Sigmoid colon (tissue), 7 donors: Measurements from ENCODE around the gene TRIO. TPM values are rescaled to one million over a fixed set of nuclear protein-coding genes. Genes with fewer than 3 reads are reported as not detected.

ENCODE experiments used
- DNase-seq: peaks from one replicate; pipeline ENCODE4 v3.0.0-alpha.2; 2019
- H3K27ac ChIP-seq, 4 donors: fragments of 200-600 bp; sonication (generic); one replicate each; pipeline ENCODE4 v1.5.1; 2016 to 2019; ENCODE audit warnings: mild to moderate bottlenecking in 1 of 4
- H3K27me3 ChIP-seq, 3 donors: fragments of 200-600 bp; sonication (generic); one replicate each; pipeline ENCODE4 v1.5.1; 2019; ENCODE audit warnings: mild to moderate bottlenecking in 1 of 3
- H3K36me3 ChIP-seq, 4 donors: fragments of 200-600 bp; sonication (generic); one replicate each; pipeline ENCODE4 v1.5.1; 2016 to 2019
- H3K4me1 ChIP-seq, 4 donors: fragments of 200-600 bp; sonication (generic); one replicate each; pipeline ENCODE4 v1.5.1; 2017 to 2019
- H3K4me3 ChIP-seq, 4 donors: fragments of 200-600 bp; sonication (generic); one replicate each; pipeline ENCODE4 v1.5.1; 2017 to 2019; ENCODE audit warnings: mild to moderate bottlenecking in 2 of 4, moderate library complexity in 1 of 4
- H3K9me3 ChIP-seq, 4 donors: fragments of 200-600 bp in 3 of 4; sonication (generic) in 3 of 4; one replicate each; pipeline versions ENCODE4 v1.5.1 to v1.6.1; 2013 to 2019
- EP300 ChIP-seq, 4 donors: sonication (generic); formaldehyde crosslinking; IDR thresholded peaks; one replicate each; pipeline ENCODE4 v1.6.1; 2017; ENCODE audit warnings: antibody characterized with exemption in 4 of 4
- POLR2A ChIP-seq, 2 donors: fragments of 450-650 bp; IDR thresholded peaks; one replicate each; pipeline ENCODE4 v1.6.1; 2016; ENCODE audit warnings: antibody characterized with exemption in 2 of 2, mild to moderate bottlenecking in 2 of 2, moderate library complexity in 2 of 2
- POLR2AphosphoS5 ChIP-seq, 4 donors: sonication (generic); formaldehyde crosslinking; IDR thresholded peaks; one replicate each; pipeline ENCODE4 v1.6.1; 2017; ENCODE audit warnings: antibody characterized with exemption in 4 of 4
- WGBS, 2 donors: extraction: QIAGEN DNeasy Blood & Tissue Kit; methylation state at CpG; one replicate each; pipeline ENCODE4 v1.1.7; 2013; 5-methylcytosine and 5-hydroxymethylcytosine counted together
- intact Hi-C: fragments of 100-400 bp; cut with DNase I; formaldehyde crosslinking; loops from one replicate; pipeline ENCODE4 v1.15.1; 2023
- polyA plus RNA-seq, 3 donors: library from polyadenylated mRNA; stranded (reverse); fragments of 200-250 nt; gene quantifications; one replicate each; pipeline ENCODE4 v1.2.3, GENCODE V29; 2013
- total RNA-seq, 4 donors: library from RNA; depleted of rRNA; stranded (reverse); fragments of >200 nt; gene quantifications; one replicate each; pipeline ENCODE4 v1.1.0, GENCODE V29; 2016
- TF ChIP-seq, protein P1 (sequence below), 4 experiments: fragments of 450-650 bp in 3 of 4; fragments of 200-600 bp in 1 of 4; IDR thresholded peaks; one replicate each; pipeline ENCODE4 v1.5.1; 2016 to 2019; ENCODE audit warnings: antibody characterized with exemption in 4 of 4, mild to moderate bottlenecking in 3 of 4, moderate library complexity in 2 of 4
- donor health status: healthy with polysubstance abuse.
- donor health status: Bipolar disorder and iron deficiency.
- donor health status: healthy.

Gene TRIO
- total and polyA plus RNA-seq, 7 donors, result 34.8 to 300 (median 119) TPM

DNA sequence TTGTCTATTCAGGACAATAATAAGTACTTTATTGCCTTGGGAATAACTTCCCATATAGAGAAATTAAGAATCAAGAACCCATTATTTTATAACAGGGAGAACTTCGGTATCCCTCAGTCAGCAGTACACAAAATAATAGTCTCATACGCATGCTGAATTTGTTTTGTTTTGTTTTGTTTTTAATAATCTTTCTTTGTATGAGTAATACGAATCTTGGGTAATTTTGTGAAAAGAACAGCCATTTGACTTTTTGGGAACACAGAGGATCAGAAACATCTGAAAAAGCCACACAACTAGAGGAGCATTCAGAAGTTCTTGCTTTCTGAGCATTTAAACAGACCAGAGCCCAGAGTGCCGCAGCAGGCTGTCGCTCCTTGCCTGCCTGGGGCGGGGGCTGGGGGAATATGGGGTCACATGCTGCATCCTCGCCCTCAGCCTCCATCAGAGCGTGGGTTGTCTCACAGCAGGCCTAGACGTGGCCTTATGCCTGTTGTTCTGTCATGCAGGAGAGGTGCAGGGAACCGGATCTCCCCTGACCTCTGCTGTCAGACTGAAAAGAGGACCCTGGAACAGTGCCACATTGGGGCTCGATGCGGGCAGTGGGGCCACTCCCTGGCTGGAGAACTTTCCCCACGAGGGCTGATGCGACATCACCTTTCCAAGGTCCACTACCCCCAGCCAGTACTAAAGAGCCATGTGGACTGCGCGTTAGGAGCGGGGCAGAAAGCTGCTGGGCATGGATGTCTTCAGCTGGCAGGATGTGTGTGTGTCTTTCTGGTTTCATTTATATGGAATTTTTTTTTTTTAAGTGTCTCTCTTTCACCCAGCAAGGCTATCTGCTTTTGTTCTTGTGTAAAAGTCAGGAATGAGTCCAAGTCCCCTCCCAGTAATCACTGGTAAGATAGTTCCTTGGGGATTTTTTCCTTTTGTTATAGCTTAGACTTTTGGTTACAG is 305.1 kb downstream of the TRIO start:
- TF ChIP-seq EP300 (IDR thresholded peaks at IDR 0.05) (no peak), POLR2A (IDR thresholded peaks at IDR 0.05) (no peak), POLR2AphosphoS5 (IDR thresholded peaks at IDR 0.05) (no peak)
- TF ChIP-seq, protein P1, sequence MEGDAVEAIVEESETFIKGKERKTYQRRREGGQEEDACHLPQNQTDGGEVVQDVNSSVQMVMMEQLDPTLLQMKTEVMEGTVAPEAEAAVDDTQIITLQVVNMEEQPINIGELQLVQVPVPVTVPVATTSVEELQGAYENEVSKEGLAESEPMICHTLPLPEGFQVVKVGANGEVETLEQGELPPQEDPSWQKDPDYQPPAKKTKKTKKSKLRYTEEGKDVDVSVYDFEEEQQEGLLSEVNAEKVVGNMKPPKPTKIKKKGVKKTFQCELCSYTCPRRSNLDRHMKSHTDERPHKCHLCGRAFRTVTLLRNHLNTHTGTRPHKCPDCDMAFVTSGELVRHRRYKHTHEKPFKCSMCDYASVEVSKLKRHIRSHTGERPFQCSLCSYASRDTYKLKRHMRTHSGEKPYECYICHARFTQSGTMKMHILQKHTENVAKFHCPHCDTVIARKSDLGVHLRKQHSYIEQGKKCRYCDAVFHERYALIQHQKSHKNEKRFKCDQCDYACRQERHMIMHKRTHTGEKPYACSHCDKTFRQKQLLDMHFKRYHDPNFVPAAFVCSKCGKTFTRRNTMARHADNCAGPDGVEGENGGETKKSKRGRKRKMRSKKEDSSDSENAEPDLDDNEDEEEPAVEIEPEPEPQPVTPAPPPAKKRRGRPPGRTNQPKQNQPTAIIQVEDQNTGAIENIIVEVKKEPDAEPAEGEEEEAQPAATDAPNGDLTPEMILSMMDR (IDR thresholded peaks at IDR 0.05), result no peak
- no peak overlapping the region for H3K4me3 ChIP-seq
- H3K9me3 ChIP-seq, result no peaks in the 10 kb centered on the region
- peak overlapping the region; percentile 64 to 77 (median 72) for H3K27ac ChIP-seq
- peaks cover 0 to 78% (median 60%) of the 10 kb centered on the region in 4 donors for H3K4me1 ChIP-seq
- intact Hi-C loops, result no loop called here
- DNase-seq, result no peak
- no peaks in the 10 kb centered on the region for H3K27me3 ChIP-seq
- WGBS, 2 donors, result 33 to 62% methylated on average over 17 of the region's 17 CpGs
- no peaks in the 10 kb centered on the region for H3K36me3 ChIP-seq

DNA sequence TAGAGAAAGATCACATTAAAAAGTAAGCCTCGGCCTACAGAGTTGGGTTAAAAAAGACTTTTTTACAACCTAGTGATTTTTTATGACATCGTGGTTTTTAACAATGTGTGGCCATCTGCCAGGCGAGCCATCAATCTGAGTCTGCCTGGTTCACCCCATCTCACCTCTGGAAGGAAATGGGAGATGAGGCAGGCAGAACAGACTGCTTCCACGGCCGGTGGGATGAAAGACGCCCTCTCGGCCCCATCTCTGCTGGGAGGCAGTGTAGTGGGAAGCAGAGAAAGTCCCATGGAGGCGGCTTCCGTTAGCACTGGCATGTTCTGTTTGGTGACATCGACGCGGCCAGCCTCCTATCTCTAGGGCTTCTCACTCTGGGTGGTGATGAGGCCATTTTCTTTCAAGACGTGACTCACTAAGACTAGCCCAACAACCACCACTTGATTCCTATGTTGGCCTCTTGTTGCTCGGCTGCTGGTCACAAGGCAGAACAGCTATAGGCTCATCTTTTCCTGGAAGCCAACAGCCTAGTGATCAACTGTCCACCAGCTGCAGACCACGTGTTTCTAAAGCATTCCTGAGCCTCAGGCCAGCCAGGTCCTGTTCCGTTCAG is 306.0 kb downstream of the TRIO start:
- TF ChIP-seq EP300 (IDR thresholded peaks at IDR 0.05), result peak in 1 of 4 donors; percentile 27
- TF ChIP-seq, protein P1 (IDR thresholded peaks at IDR 0.05), result no peak
- TF ChIP-seq POLR2AphosphoS5 (IDR thresholded peaks at IDR 0.05), result peak in 1 of 4 donors; percentile 50
- no peak for TF ChIP-seq POLR2A (IDR thresholded peaks at IDR 0.05)
- H3K4me3 ChIP-seq, result no peak overlapping the region
- peak overlapping the region; percentile 64 to 77 (median 72) for H3K27ac ChIP-seq
- peaks cover 0 to 2% (median under 1%) of the 10 kb centered on the region in 4 donors for H3K36me3 ChIP-seq
- intact Hi-C loops, result no loop called here
- 49 to 68% methylated on average over 16 of the region's 16 CpGs for WGBS, 2 donors
- no peak for DNase-seq
- no peaks in the 10 kb centered on the region for H3K27me3 ChIP-seq
- no peaks in the 10 kb centered on the region for H3K9me3 ChIP-seq
- peaks cover 0 to 75% (median 51%) of the 10 kb centered on the region in 4 donors for H3K4me1 ChIP-seq

DNA sequence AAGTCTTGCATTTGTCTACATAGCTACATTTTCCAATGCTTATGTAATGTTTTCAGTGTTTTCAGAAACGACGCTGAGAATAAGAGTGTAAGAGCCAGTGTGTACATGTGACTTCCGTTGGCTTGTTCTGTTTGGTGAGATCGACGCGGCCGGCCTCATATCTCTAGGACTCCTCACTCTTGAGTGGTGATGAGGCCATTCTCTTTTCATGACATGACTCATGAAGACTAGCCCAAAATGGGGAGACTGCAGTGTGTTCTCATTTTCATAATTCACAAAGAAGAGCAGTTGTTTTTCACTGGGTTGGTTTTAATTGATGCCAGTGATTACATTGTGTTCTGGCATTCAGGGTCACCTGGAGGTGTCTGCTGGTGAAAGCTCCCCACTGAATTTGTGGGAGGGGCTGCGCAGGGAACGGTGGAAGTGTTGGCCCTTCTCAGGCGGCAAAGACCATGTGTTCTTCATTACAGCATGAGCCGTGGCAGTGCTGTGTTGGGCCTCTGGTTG is 306.9 kb downstream of the TRIO start:
- intact Hi-C loops, result no loop called here
- peak overlapping the region; percentile 64 to 77 (median 72) for H3K27ac ChIP-seq
- TF ChIP-seq, protein P1 (IDR thresholded peaks at IDR 0.05), result no peak
- TF ChIP-seq POLR2AphosphoS5 (IDR thresholded peaks at IDR 0.05), result peak in 1 of 4 donors; percentile 44
- TF ChIP-seq EP300 (IDR thresholded peaks at IDR 0.05), result no peak
- H3K4me1 ChIP-seq, result peaks cover 0 to 66% (median 43%) of the 10 kb centered on the region in 4 donors
- H3K9me3 ChIP-seq, result no peaks in the 10 kb centered on the region
- H3K4me3 ChIP-seq, result no peak overlapping the region
- peaks cover 0 to 11% (median 5%) of the 10 kb centered on the region in 4 donors for H3K36me3 ChIP-seq
- WGBS, 2 donors, result 86 to 87% methylated on average over 11 of the region's 11 CpGs
- H3K27me3 ChIP-seq, result no peaks in the 10 kb centered on the region
- peak; percentile 90 for DNase-seq

DNA sequence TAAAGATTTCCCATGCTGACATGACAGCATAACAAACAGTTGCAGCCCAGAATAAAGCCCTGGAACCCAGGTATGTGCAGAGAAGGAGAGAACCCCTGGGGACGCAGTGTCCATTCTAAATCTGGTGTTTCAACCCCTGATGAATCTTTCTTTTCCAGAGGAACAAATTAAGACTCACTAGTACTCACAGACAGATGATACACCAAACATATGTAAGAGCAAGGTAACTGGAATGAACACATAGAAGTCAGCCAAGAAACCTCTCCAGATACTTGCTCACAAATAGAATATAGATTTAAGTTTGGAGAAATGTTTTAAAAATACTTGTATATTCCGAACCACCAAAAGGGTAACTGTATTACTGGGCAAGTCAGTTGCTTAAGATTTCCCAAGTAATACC is 307.6 kb downstream of the TRIO start:
- Histone ChIP-seq H3K4me3 (no peak overlapping the region), H3K9me3 (no peaks in the 10 kb centered on the region), H3K27me3 (no peaks in the 10 kb centered on the region), H3K27ac (peak overlapping the region; percentile 64 to 77 (median 72)), H3K36me3 (peaks cover 0 to 13% (median 5%) of the 10 kb centered on the region in 4 donors), H3K4me1 (peaks cover 0 to 59% (median 37%) of the 10 kb centered on the region in 4 donors)
- TF ChIP-seq EP300 (IDR thresholded peaks at IDR 0.05) (no peak), POLR2A (IDR thresholded peaks at IDR 0.05) (no peak), POLR2AphosphoS5 (IDR thresholded peaks at IDR 0.05) (no peak)
- TF ChIP-seq, protein P1 (IDR thresholded peaks at IDR 0.05), result no peak
- intact Hi-C loops, result no loop called here
- DNase-seq, result no peak
- WGBS, 2 donors, result 98 to 99% methylated on average over 2 of the region's 2 CpGs
